Ovary (tissue), 3 donors: ENCODE measurements around the gene C1R.

Experiments
- CTCF ChIP-seq, 3 donors: fragments of 450-650 bp in 2 of 3; fragments of 200-600 bp in 1 of 3; IDR thresholded peaks; one replicate each; pipeline versions ENCODE4 v1.5.1 to v1.8.0; 2016 to 2022; ENCODE audit warnings: antibody characterized with exemption in 3 of 3, mild to moderate bottlenecking in 1 of 3
- POLR2A ChIP-seq: fragments of 450-650 bp; IDR thresholded peaks from one replicate; pipeline ENCODE4 v1.6.1; 2017; ENCODE audit warnings: antibody characterized with exemption, mild to moderate bottlenecking, moderate library complexity
- donor health status: DM: no; HTN: no; CAD: no.

GRCh38 chr12:7102582-7102981, 10.3 kb upstream of the C1R start:
- no peak for TF ChIP-seq CTCF (IDR thresholded peaks at IDR 0.05)
- TF ChIP-seq POLR2A = no peak
